DND-41 (cell line): ENCODE results near the gene KIF13A.

Source experiments
- EZH2 ChIP-seq: IDR thresholded peaks from 3 replicates; pipeline ENCODE4 v1.6.1; 2012; ENCODE audit warnings: borderline replicate concordance, low read depth, mild to moderate bottlenecking, moderate library complexity, low read length, inconsistent platforms; ENCODE audit not compliant: severe bottlenecking
- TF ChIP-seq, protein P1 (sequence below): IDR thresholded peaks from 2 replicates; pipeline ENCODE4 v1.5.1; 2012; ENCODE audit warnings: borderline replicate concordance, low read length, moderate library complexity, mild to moderate bottlenecking; ENCODE audit not compliant: poor library complexity, severe bottlenecking; ENCODE audit errors: extremely low read depth

DNA sequence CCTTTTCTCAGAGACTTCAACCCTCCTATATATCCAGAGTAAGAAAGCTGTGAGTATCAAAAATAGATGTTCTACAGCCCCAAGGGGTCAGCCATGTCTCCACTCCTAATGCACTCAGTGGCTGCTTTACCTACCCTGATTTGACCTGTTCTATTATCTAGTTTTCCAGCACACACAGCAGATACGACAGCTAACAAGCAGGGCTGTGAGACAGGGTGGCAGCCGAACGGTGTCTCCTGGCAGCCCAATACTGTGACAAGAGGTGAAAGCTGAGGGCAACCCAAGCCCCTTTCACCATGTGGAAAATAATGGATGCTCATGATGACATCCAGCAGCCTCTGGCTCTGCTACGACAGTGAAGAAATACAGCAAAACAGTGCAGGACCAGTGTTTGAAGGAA lies 67.9 kb downstream of the KIF13A start:
- no peak for TF ChIP-seq EZH2
- TF ChIP-seq, protein P1, sequence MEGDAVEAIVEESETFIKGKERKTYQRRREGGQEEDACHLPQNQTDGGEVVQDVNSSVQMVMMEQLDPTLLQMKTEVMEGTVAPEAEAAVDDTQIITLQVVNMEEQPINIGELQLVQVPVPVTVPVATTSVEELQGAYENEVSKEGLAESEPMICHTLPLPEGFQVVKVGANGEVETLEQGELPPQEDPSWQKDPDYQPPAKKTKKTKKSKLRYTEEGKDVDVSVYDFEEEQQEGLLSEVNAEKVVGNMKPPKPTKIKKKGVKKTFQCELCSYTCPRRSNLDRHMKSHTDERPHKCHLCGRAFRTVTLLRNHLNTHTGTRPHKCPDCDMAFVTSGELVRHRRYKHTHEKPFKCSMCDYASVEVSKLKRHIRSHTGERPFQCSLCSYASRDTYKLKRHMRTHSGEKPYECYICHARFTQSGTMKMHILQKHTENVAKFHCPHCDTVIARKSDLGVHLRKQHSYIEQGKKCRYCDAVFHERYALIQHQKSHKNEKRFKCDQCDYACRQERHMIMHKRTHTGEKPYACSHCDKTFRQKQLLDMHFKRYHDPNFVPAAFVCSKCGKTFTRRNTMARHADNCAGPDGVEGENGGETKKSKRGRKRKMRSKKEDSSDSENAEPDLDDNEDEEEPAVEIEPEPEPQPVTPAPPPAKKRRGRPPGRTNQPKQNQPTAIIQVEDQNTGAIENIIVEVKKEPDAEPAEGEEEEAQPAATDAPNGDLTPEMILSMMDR, result no peak
